Sigmoid colon (tissue), 4 donors: ENCODE results near the gene PCGF6.

ENCODE experiments used
- CTCF ChIP-seq, 4 experiments: fragments of 450-650 bp in 3 of 4; fragments of 200-600 bp in 1 of 4; IDR thresholded peaks; one replicate each; pipeline ENCODE4 v1.5.1; 2016 to 2019; ENCODE audit warnings: antibody characterized with exemption in 4 of 4, mild to moderate bottlenecking in 3 of 4, moderate library complexity in 2 of 4
- EP300 ChIP-seq, 4 donors: sonication (generic); formaldehyde crosslinking; IDR thresholded peaks; one replicate each; pipeline ENCODE4 v1.6.1; 2017; ENCODE audit warnings: antibody characterized with exemption in 4 of 4
- POLR2A ChIP-seq, 2 donors: fragments of 450-650 bp; IDR thresholded peaks; one replicate each; pipeline ENCODE4 v1.6.1; 2016; ENCODE audit warnings: antibody characterized with exemption in 2 of 2, mild to moderate bottlenecking in 2 of 2, moderate library complexity in 2 of 2
- POLR2AphosphoS5 ChIP-seq, 4 donors: sonication (generic); formaldehyde crosslinking; IDR thresholded peaks; one replicate each; pipeline ENCODE4 v1.6.1; 2017; ENCODE audit warnings: antibody characterized with exemption in 4 of 4

DNA sequence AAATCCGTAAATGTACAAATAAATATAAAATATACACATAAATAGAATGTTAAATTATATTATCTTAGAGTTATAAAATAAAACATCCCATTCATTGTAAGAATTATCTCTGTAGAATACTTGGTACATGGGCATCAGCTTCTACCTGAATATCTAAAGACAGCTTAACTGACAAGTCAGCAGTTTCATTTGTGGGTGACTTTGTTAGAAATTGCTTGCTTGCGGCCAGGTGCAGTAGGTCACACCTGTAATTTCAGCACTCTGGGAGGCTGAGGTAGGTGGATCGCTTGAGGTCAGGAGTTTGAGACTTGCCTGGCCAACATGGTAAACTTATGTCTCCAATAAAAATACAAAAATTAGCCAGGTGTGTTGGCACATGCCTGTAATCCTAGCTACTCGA is 14.6 kb downstream of the PCGF6 start:
- TF ChIP-seq CTCF (IDR thresholded peaks at IDR 0.05): no peak
- no peak for TF ChIP-seq POLR2A (IDR thresholded peaks at IDR 0.05)
- TF ChIP-seq POLR2AphosphoS5 (IDR thresholded peaks at IDR 0.05): no peak
- TF ChIP-seq EP300 (IDR thresholded peaks at IDR 0.05): no peak
